Stimulated activated CD8-positive, alpha-beta memory T cell treated with anti-CD3 and anti-CD28 coated beads, Interleukin-15, amount 100 ng/mL, for 24 hours (primary cell): Measurements from ENCODE around the gene FIGNL2.
A peak's percentile ranks its signal among the peaks of the same experiment; 100 is the strongest.
"Not testable (repeated sequence)": the region's sequence is repeated elsewhere in the genome, so short reads cannot be mapped to it uniquely, and the experiment has no call there.

Experiments
- DNase-seq: peaks from one replicate; pipeline ENCODE4 v3.0.0-alpha.2; 2020; ENCODE audit warnings: low read depth

Gene FIGNL2

GRCh38 chr12:51817027-51817953 is 31.2 kb downstream of the FIGNL2 start:
- DNase-seq = no peak

- no peak for DNase-seq
These were observed 32.9 kb downstream of the FIGNL2 start for GRCh38 chr12:51815571-51815970.

GRCh38 chr12:51814311-51815088 is 34.0 kb downstream of the FIGNL2 start:
- DNase-seq = peak; percentile 41

GRCh38 chr12:51813931-51814310 is 34.6 kb downstream of the FIGNL2 start:
- DNase-seq = no peak

- no peak for DNase-seq
These were observed 35.6 kb downstream of the FIGNL2 start for GRCh38 chr12:51812871-51813270.

GRCh38 chr12:51811203-51812202 is 37.0 kb downstream of the FIGNL2 start:
- DNase-seq = no peak

- no peak for DNase-seq
These were observed 39.3 kb downstream of the FIGNL2 start for GRCh38 chr12:51809193-51809592.

GRCh38 chr12:51806896-51807295 is 41.6 kb downstream of the FIGNL2 start:
- no peak for DNase-seq

GRCh38 chr12:51801027-51801426 is 47.5 kb downstream of the FIGNL2 start:
- no peak for DNase-seq

GRCh38 chr12:51798501-51798900 is 50.0 kb downstream of the FIGNL2 start:
- no peak for DNase-seq

GRCh38 chr12:51798051-51798450 is 50.5 kb downstream of the FIGNL2 start:
- DNase-seq = not testable (repeated sequence)

- no peak for DNase-seq
These were observed 51.2 kb downstream of the FIGNL2 start for GRCh38 chr12:51797301-51797700.

- no peak for DNase-seq
These were observed 55.3 kb downstream of the FIGNL2 start for GRCh38 chr12:51793201-51793600.

- no peak for DNase-seq
These were observed 56.1 kb downstream of the FIGNL2 start for GRCh38 chr12:51792417-51792816.

GRCh38 chr12:51788876-51789275 is 59.6 kb downstream of the FIGNL2 start:
- DNase-seq = no peak

- DNase-seq = no peak
These were observed 62.6 kb downstream of the FIGNL2 start for GRCh38 chr12:51785906-51786305.

GRCh38 chr12:51784688-51785087 is 63.8 kb downstream of the FIGNL2 start:
- DNase-seq = no peak

- DNase-seq = no peak
These were observed 68.6 kb downstream of the FIGNL2 start for GRCh38 chr12:51779876-51780275.

- no peak for DNase-seq
These were observed 70.5 kb downstream of the FIGNL2 start for GRCh38 chr12:51777973-51778372.

GRCh38 chr12:51777457-51777856 is 71.1 kb downstream of the FIGNL2 start:
- no peak for DNase-seq

GRCh38 chr12:51774933-51775332 is 73.6 kb downstream of the FIGNL2 start:
- no peak for DNase-seq
